Spinal cord (tissue), 10 donors: ENCODE data around the gene TMEM115. TPM values are rescaled to one million over a fixed set of nuclear protein-coding genes. Genes with fewer than 3 reads are reported as not detected.

ENCODE experiments used
- DNase-seq, 6 donors: peaks; one replicate each; pipeline versions ENCODE4 v3.0.0 to v3.0.0-alpha.2; 2013 to 2015; ENCODE audit warnings: low spot score in 6 of 6, low read depth in 4 of 6
- H3K27ac ChIP-seq: one replicate; pipeline ENCODE4 v1.5.1; 2013; ENCODE audit warnings: low read depth, low read length, control low read depth
- H3K27me3 ChIP-seq: one replicate; pipeline ENCODE4 v1.6.1; 2013; ENCODE audit warnings: low read length; ENCODE audit not compliant: control insufficient read depth, insufficient read depth
- H3K36me3 ChIP-seq: one replicate; pipeline ENCODE4 v1.6.1; 2013; ENCODE audit warnings: low read length; ENCODE audit not compliant: control insufficient read depth, insufficient read depth
- H3K4me1 ChIP-seq: one replicate; pipeline ENCODE4 v1.6.1; 2013; ENCODE audit warnings: low read length; ENCODE audit not compliant: control insufficient read depth, insufficient read depth
- H3K4me3 ChIP-seq: one replicate; pipeline ENCODE4 v1.5.1; 2013; ENCODE audit warnings: low read depth, low read length, control low read depth
- H3K9me3 ChIP-seq: one replicate; pipeline ENCODE4 v1.6.1; 2013; ENCODE audit warnings: low read length; ENCODE audit not compliant: control insufficient read depth, insufficient read depth
- WGBS: methylation state at CpG from one replicate; pipeline ENCODE4 v1.1.5; 2013; ENCODE audit warnings: missing lambda C conversion rate; ENCODE audit not compliant: insufficient coverage; 5-methylcytosine and 5-hydroxymethylcytosine counted together
- polyA plus RNA-seq, 2 donors: library from polyadenylated mRNA; unstranded; fragments of 120-200 nt; gene quantifications; one replicate each; pipeline ENCODE4 v1.2.1, GENCODE V29; 2013; ENCODE audit not compliant: insufficient read length in 2 of 2
- total RNA-seq, 2 donors: library from RNA; depleted of rRNA in 1 of 2; stranded (reverse); fragments of 120-200 nt in 1 of 2; fragments of >200 nt in 1 of 2; gene quantifications; one replicate each; pipeline versions ENCODE4 v1.2.3 to v1.2.4, GENCODE V29; 2013 to 2014
- donor health status: healthy.

The TMEM115 gene
- total and polyA plus RNA-seq, 4 donors: 21.6 to 49.6 (median 44.4) TPM

- H3K36me3 ChIP-seq: peaks cover 34% of the 10 kb centered on the region
- H3K27me3 ChIP-seq: no peaks in the 10 kb centered on the region
- no peaks in the 10 kb centered on the region for H3K9me3 ChIP-seq
- H3K4me1 ChIP-seq: peaks cover 56% of the 10 kb centered on the region
- peak in 2 of 6 donors; percentile 49 to 68 for DNase-seq
- 64% methylated on average over 5 of the region's 5 CpGs for WGBS
- no peak overlapping the region for H3K4me3 ChIP-seq
- H3K27ac ChIP-seq: no peak overlapping the region
These were observed 32.9 kb upstream of the TMEM115 start for GRCh38 chr3:50392101-50392715.

- H3K9me3 ChIP-seq: no peaks in the 10 kb centered on the region
- peak in 3 of 6 donors; percentile 35 to 73 (median 54) for DNase-seq
- no peak overlapping the region for H3K27ac ChIP-seq
- no peaks in the 10 kb centered on the region for H3K27me3 ChIP-seq
- peaks cover 58% of the 10 kb centered on the region for H3K4me1 ChIP-seq
- 44% methylated on average over 9 of the region's 12 CpGs for WGBS
- no peak overlapping the region for H3K4me3 ChIP-seq
- peaks cover 39% of the 10 kb centered on the region for H3K36me3 ChIP-seq
These were observed 31.3 kb upstream of the TMEM115 start for GRCh38 chr3:50390508-50391224.

- H3K27me3 ChIP-seq: no peaks in the 10 kb centered on the region
- DNase-seq: no peak
- peaks cover 69% of the 10 kb centered on the region for H3K4me1 ChIP-seq
- H3K27ac ChIP-seq: no peak overlapping the region
- 96% methylated on average over 5 of the region's 6 CpGs for WGBS
- no peak overlapping the region for H3K4me3 ChIP-seq
- H3K36me3 ChIP-seq: peaks cover 43% of the 10 kb centered on the region
- H3K9me3 ChIP-seq: no peaks in the 10 kb centered on the region
These were observed 30.1 kb upstream of the TMEM115 start for GRCh38 chr3:50389414-50389767.

- WGBS: 48% methylated on average over 10 of the region's 22 CpGs
- H3K27ac ChIP-seq: peak overlapping the region; percentile 48
- peaks cover 46% of the 10 kb centered on the region for H3K36me3 ChIP-seq
- H3K4me3 ChIP-seq: no peak overlapping the region
- H3K27me3 ChIP-seq: no peaks in the 10 kb centered on the region
- no peaks in the 10 kb centered on the region for H3K9me3 ChIP-seq
- H3K4me1 ChIP-seq: peaks cover 69% of the 10 kb centered on the region
- peak in 1 of 6 donors; percentile 41 for DNase-seq
These were observed 29.5 kb upstream of the TMEM115 start for GRCh38 chr3:50388720-50389413.

- 41% methylated on average over 24 of the region's 25 CpGs for WGBS
- Histone ChIP-seq H3K4me1 (peaks cover 66% of the 10 kb centered on the region), H3K36me3 (peaks cover 47% of the 10 kb centered on the region), H3K27me3 (no peaks in the 10 kb centered on the region), H3K4me3 (no peak overlapping the region), H3K27ac (peak overlapping the region; percentile 48), H3K9me3 (no peaks in the 10 kb centered on the region)
- DNase-seq: peak in 2 of 6 donors; percentile 54 to 81
These were observed 28.8 kb upstream of the TMEM115 start for GRCh38 chr3:50388016-50388719.

DNA sequence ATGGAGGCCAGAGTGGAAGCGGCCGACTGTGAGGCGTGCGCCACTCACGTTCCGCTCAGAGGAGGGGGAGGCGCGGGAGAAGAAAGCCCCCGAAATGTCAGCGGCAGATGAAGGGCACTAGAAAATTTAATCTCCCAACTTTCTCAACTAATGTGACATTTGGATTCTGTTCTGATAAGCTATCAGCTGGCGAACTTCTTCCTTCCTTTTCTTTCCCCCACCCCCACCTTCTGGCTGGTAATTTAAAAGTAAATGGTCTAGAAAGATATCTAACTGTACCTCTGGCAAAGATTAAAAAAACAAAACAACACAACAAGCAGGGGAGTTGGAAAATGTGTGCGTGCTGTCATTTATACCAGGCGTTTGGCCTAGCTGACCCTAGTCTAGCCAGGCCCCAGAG lies 26.4 kb upstream of the TMEM115 start:
- H3K27me3 ChIP-seq: no peaks in the 10 kb centered on the region
- H3K36me3 ChIP-seq: peaks cover 31% of the 10 kb centered on the region
- no peak overlapping the region for H3K27ac ChIP-seq
- H3K4me1 ChIP-seq: peaks cover 64% of the 10 kb centered on the region
- DNase-seq: peak in 1 of 6 donors; percentile 64
- H3K9me3 ChIP-seq: no peaks in the 10 kb centered on the region
- WGBS: no CpG with 5 or more reads among the region's 13 CpGs
- H3K4me3 ChIP-seq: no peak overlapping the region

DNA sequence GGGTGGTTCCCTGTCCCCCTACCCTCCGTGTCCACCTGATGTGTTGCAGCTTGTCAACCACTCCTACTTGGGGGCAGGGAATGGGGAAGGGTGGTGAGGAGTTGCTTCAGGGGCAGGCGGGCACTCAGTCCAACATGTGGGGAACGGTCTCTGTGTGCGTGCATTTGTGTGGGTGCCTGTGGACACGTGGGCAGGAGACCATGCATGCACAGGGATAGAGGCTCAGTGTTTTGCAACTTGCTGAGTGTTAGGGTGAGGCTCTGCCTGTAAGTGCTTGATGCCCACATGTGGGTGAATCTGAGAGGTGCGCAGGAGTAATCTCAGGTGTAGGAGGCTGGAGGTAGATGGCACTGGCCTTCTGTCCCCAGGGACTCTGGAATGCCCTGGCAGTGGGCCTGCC lies 24.4 kb upstream of the TMEM115 start:
- no peak overlapping the region for H3K4me3 ChIP-seq
- WGBS: 84% methylated on average over 6 of the region's 6 CpGs
- DNase-seq: no peak
- peaks cover 46% of the 10 kb centered on the region for H3K36me3 ChIP-seq
- H3K9me3 ChIP-seq: no peaks in the 10 kb centered on the region
- peaks cover 51% of the 10 kb centered on the region for H3K4me1 ChIP-seq
- H3K27ac ChIP-seq: no peak overlapping the region
- no peaks in the 10 kb centered on the region for H3K27me3 ChIP-seq

- Histone ChIP-seq H3K36me3 (peaks cover 56% of the 10 kb centered on the region), H3K27me3 (no peaks in the 10 kb centered on the region), H3K4me3 (no peak overlapping the region), H3K4me1 (peaks cover 41% of the 10 kb centered on the region), H3K27ac (no peak overlapping the region), H3K9me3 (no peaks in the 10 kb centered on the region)
- DNase-seq: no peak
- WGBS: 82% methylated on average over 11 of the region's 12 CpGs
These were observed 23.4 kb upstream of the TMEM115 start for GRCh38 chr3:50382722-50383121.

DNA sequence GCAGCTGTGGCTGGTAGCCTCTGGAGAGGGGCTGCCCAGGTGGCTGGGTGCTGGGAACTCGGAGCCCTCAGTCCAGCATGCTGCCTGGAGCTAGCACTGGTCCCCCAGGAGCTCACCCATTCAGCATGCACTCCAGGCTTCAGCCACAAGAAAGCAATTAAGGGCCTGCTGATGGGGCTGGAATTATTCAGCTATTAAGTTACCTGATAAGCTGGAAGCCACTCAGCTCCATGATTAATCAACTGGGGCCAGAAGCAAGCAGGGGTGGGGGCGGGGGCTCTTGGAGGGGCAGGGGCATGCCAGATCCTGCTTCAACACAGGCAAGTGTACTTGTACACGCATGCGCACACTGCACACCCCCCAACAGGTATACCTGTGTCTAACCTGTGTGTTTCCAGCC lies 22.1 kb upstream of the TMEM115 start:
- Histone ChIP-seq H3K27ac (no peak overlapping the region), H3K27me3 (no peaks in the 10 kb centered on the region), H3K9me3 (no peaks in the 10 kb centered on the region), H3K4me3 (no peak overlapping the region), H3K36me3 (peaks cover 53% of the 10 kb centered on the region), H3K4me1 (peaks cover 34% of the 10 kb centered on the region)
- 87% methylated on average over 4 of the region's 4 CpGs for WGBS
- peak in 1 of 6 donors; percentile 55 for DNase-seq
